Activated CD8-positive, alpha-beta memory T cell treated with anti-CD3 and anti-CD28 coated beads, Interleukin-2, amount 10 ng/mL, durations not matched to agents 7 days and 5 days (primary cell): ENCODE data around the gene ANK3. TPM values are rescaled to one million over a fixed set of nuclear protein-coding genes. Genes with fewer than 3 reads are reported as not detected.

ENCODE experiments used
- ATAC-seq: fragments of 150-1000 bp; cut with Tn5 transposase; one replicate; pipeline ENCODE4 v1.10.0; 2021; ENCODE audit warnings: moderate library complexity
- CTCF ChIA-PET: fragments of 350-600 bp; sonication (Branson Sonifier 250); formaldehyde crosslinking; loops from one replicate; lab custom pipeline; 2021; ENCODE audit warnings: antibody characterized with exemption; lab: Charles Lee
- DNase-seq: peaks from one replicate; pipeline ENCODE4 v3.0.0-alpha.2; 2020
- H3K27ac Mint-ChIP-seq: one replicate; pipeline ENCODE4 v1.8.0; 2021; ENCODE audit warnings: mild to moderate bottlenecking, mixed read lengths
- H3K27me3 Mint-ChIP-seq: one replicate; pipeline ENCODE4 v1.8.0; 2021; ENCODE audit warnings: mixed read lengths
- H3K36me3 Mint-ChIP-seq: one replicate; pipeline ENCODE4 v1.8.0; 2021; ENCODE audit warnings: mild to moderate bottlenecking, mixed read lengths
- H3K4me1 Mint-ChIP-seq: one replicate; pipeline ENCODE4 v1.8.0; 2021; ENCODE audit warnings: mixed read lengths
- H3K4me3 Mint-ChIP-seq: one replicate; pipeline ENCODE4 v1.8.0; 2021; ENCODE audit warnings: mild to moderate bottlenecking, moderate library complexity, mixed read lengths
- H3K9me3 Mint-ChIP-seq: one replicate; pipeline ENCODE4 v1.8.0; 2022; ENCODE audit warnings: low read depth, mixed read lengths
- total RNA-seq, 2 experiments: library from RNA; stranded (reverse); gene quantifications; one replicate each; pipeline ENCODE4 v1.2.3, GENCODE V29; 2021

The ANK3 gene
- 10 to 100 TPM in 1 of 2 experiments, 1 to 10 TPM in 1; 2.9 to 10.6 TPM for total RNA-seq

- Mint-ChIP-seq H3K27ac (no peak within 1 kb of the TSS), H3K36me3 (no peaks in the 10 kb centered on the region), H3K9me3 (no peaks in the 10 kb centered on the region), H3K4me3 (no peak within 1 kb of the TSS), H3K4me1 (peaks cover 5% of the 10 kb centered on the region), H3K27me3 (no peaks in the 10 kb centered on the region)
- CTCF ChIA-PET: no interaction called here
- ATAC-seq (no peak), DNase-seq (no peak)
Measured at GRCh38 chr10:60389413-60390025, at the start of gene ANK3. ANK3 (minus strand) TSS chr10:60389875; CDS start chr10:60389538, 337 bp downstream.

- Mint-ChIP-seq H3K27ac (no peak overlapping the region), H3K36me3 (no peaks in the 10 kb centered on the region), H3K4me1 (no peaks in the 10 kb centered on the region), H3K9me3 (no peaks in the 10 kb centered on the region), H3K4me3 (no peak overlapping the region), H3K27me3 (no peaks in the 10 kb centered on the region)
- DNase-seq (no peak), ATAC-seq (no peak)
- CTCF ChIA-PET: interaction anchor here (1.2 to 2.7 kb wide), 5 partner anchors 12 to 319 kb away, joined by 3 to 10 read pairs (median 4); no protein-coding TSS in a partner anchor
Measured at GRCh38 chr10:60434418-60435046, 44.9 kb upstream of the ANK3 start.

- ATAC-seq: no peak
- Mint-ChIP-seq H3K36me3 (no peaks in the 10 kb centered on the region), H3K4me3 (no peak overlapping the region), H3K9me3 (no peaks in the 10 kb centered on the region), H3K27me3 (no peaks in the 10 kb centered on the region), H3K27ac (no peak overlapping the region), H3K4me1 (no peaks in the 10 kb centered on the region)
- DNase-seq: no peak
- CTCF ChIA-PET: interaction anchor here (1.2 to 2.7 kb wide), 3 partner anchors 195 to 318 kb away, joined by 4 to 10 read pairs (median 7); no protein-coding TSS in a partner anchor
Measured at GRCh38 chr10:60433684-60434083, 44.0 kb upstream of the ANK3 start.

- H3K4me3 Mint-ChIP-seq: no peak overlapping the region
- H3K27ac Mint-ChIP-seq: no peak overlapping the region
- no peaks in the 10 kb centered on the region for H3K36me3 Mint-ChIP-seq
Measured at GRCh38 chr10:60430836-60431597, 41.3 kb upstream of the ANK3 start.

GRCh38 chr10:60430017-60430416 lies 40.3 kb upstream of the ANK3 start:
- H3K27ac Mint-ChIP-seq: no peak overlapping the region

More at GRCh38 chr10:60430836-60431597, 41.3 kb upstream of the ANK3 start:
- ATAC-seq (no peak), DNase-seq (no peak)
- peaks cover 8% of the 10 kb centered on the region for H3K27me3 Mint-ChIP-seq
- no peaks in the 10 kb centered on the region for H3K4me1 Mint-ChIP-seq
- H3K9me3 Mint-ChIP-seq: no peaks in the 10 kb centered on the region
- CTCF ChIA-PET: no interaction called here

GRCh38 chr10:60429084-60429849 lies 39.6 kb upstream of the ANK3 start:
- DNase-seq (no peak), ATAC-seq (no peak)
- Mint-ChIP-seq H3K9me3 (no peaks in the 10 kb centered on the region), H3K4me3 (no peak overlapping the region), H3K27ac (no peak overlapping the region), H3K4me1 (no peaks in the 10 kb centered on the region), H3K36me3 (no peaks in the 10 kb centered on the region), H3K27me3 (peaks cover 15% of the 10 kb centered on the region)
- CTCF ChIA-PET: no interaction called here

More at GRCh38 chr10:60430017-60430416, 40.3 kb upstream of the ANK3 start:
- peaks cover 12% of the 10 kb centered on the region for H3K27me3 Mint-ChIP-seq
- H3K4me3 Mint-ChIP-seq: no peak overlapping the region
- no peaks in the 10 kb centered on the region for H3K36me3 Mint-ChIP-seq
- CTCF ChIA-PET: no interaction called here
- ATAC-seq (no peak), DNase-seq (no peak)
- no peaks in the 10 kb centered on the region for H3K9me3 Mint-ChIP-seq
- H3K4me1 Mint-ChIP-seq: no peaks in the 10 kb centered on the region

GRCh38 chr10:60428387-60428737 lies 38.7 kb upstream of the ANK3 start:
- CTCF ChIA-PET: no interaction called here
- no peak overlapping the region for H3K27ac Mint-ChIP-seq

GRCh38 chr10:60427709-60428386 lies 38.2 kb upstream of the ANK3 start:
- Mint-ChIP-seq H3K36me3 (no peaks in the 10 kb centered on the region), H3K4me3 (no peak overlapping the region), H3K27ac (no peak overlapping the region), H3K27me3 (peaks cover 15% of the 10 kb centered on the region), H3K4me1 (no peaks in the 10 kb centered on the region), H3K9me3 (no peaks in the 10 kb centered on the region)
- ATAC-seq (no peak), DNase-seq (no peak)
- CTCF ChIA-PET: no interaction called here

More at GRCh38 chr10:60428387-60428737, 38.7 kb upstream of the ANK3 start:
- Mint-ChIP-seq H3K4me3 (no peak overlapping the region), H3K36me3 (no peaks in the 10 kb centered on the region), H3K9me3 (no peaks in the 10 kb centered on the region), H3K27me3 (peaks cover 15% of the 10 kb centered on the region), H3K4me1 (no peaks in the 10 kb centered on the region)
- no peak for DNase-seq
- no peak for ATAC-seq

- no peak for ATAC-seq
- DNase-seq: no peak
- Mint-ChIP-seq H3K9me3 (no peaks in the 10 kb centered on the region), H3K27me3 (peaks cover 15% of the 10 kb centered on the region), H3K4me1 (no peaks in the 10 kb centered on the region), H3K36me3 (no peaks in the 10 kb centered on the region), H3K4me3 (no peak overlapping the region), H3K27ac (no peak overlapping the region)
- CTCF ChIA-PET: no interaction called here
Measured at GRCh38 chr10:60427148-60427547, 37.5 kb upstream of the ANK3 start.

- CTCF ChIA-PET: no interaction called here
- Mint-ChIP-seq H3K36me3 (no peaks in the 10 kb centered on the region), H3K4me3 (no peak overlapping the region), H3K27me3 (peaks cover 15% of the 10 kb centered on the region), H3K27ac (no peak overlapping the region), H3K4me1 (no peaks in the 10 kb centered on the region), H3K9me3 (no peaks in the 10 kb centered on the region)
- DNase-seq (no peak), ATAC-seq (no peak)
Measured at GRCh38 chr10:60426425-60426824, 36.8 kb upstream of the ANK3 start.

GRCh38 chr10:60425392-60426110 lies 35.9 kb upstream of the ANK3 start:
- H3K27ac Mint-ChIP-seq: no peak overlapping the region
- no peak overlapping the region for H3K4me3 Mint-ChIP-seq

GRCh38 chr10:60424971-60425370 lies 35.3 kb upstream of the ANK3 start:
- Mint-ChIP-seq H3K27me3 (peaks cover 15% of the 10 kb centered on the region), H3K36me3 (no peaks in the 10 kb centered on the region), H3K9me3 (no peaks in the 10 kb centered on the region), H3K4me1 (no peaks in the 10 kb centered on the region), H3K4me3 (no peak overlapping the region), H3K27ac (no peak overlapping the region)
- ATAC-seq (no peak), DNase-seq (no peak)
- CTCF ChIA-PET: no interaction called here

More at GRCh38 chr10:60425392-60426110, 35.9 kb upstream of the ANK3 start:
- no peaks in the 10 kb centered on the region for H3K4me1 Mint-ChIP-seq
- DNase-seq (no peak), ATAC-seq (no peak)
- peaks cover 15% of the 10 kb centered on the region for H3K27me3 Mint-ChIP-seq
- H3K9me3 Mint-ChIP-seq: no peaks in the 10 kb centered on the region
- CTCF ChIA-PET: no interaction called here
- H3K36me3 Mint-ChIP-seq: no peaks in the 10 kb centered on the region
